DOHH2 (cell line): ENCODE results near the gene TMEM151B.

Source experiments
- CTCF ChIP-seq: fragments of 200-600 bp; sonication (generic); IDR thresholded peaks from one replicate; pipeline ENCODE4 v1.5.1; 2014; ENCODE audit warnings: antibody characterized with exemption, mild to moderate bottlenecking, low read depth, low read length; ENCODE audit not compliant: poor library complexity, severe bottlenecking
- EZH2phosphoT487 ChIP-seq: fragments of 200-600 bp; sonication (generic); IDR thresholded peaks from 2 replicates; pipeline ENCODE4 v1.6.1; 2017; ENCODE audit warnings: borderline replicate concordance, mild to moderate bottlenecking, antibody characterized with exemption, low read length, moderate library complexity, mixed read lengths

DNA sequence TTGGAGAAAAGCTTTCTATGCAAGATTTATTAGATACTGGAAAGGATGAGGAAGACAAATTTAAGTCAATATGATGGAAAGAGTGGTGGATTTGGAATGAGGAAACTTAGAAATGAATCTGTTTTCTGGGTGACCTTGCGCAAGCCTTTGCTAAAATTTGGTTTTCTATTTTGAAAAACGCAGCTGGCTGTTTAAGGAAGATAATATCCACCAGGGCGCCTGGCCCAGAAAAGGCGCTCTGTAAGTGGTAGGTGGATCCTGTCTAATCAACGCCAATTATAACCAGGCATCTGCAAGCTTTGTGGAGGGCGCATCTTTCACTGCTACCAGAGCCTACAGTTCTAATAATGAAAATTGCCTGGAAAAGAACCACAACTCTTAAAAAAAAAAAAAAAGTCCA, 71.8 kb downstream of the TMEM151B start:
- TF ChIP-seq CTCF (no peak), EZH2phosphoT487 (no peak)
